Ovary (tissue), 9 donors: ENCODE measurements around the gene SPECC1. TPM values are rescaled to one million over a fixed set of nuclear protein-coding genes. Genes with fewer than 3 reads are reported as not detected.

ENCODE experiments used
- DNase-seq, 5 donors: peaks; one replicate each; pipeline ENCODE4 v3.0.0-alpha.2; 2019 to 2020
- H3K27ac ChIP-seq, 2 donors: fragments of 200-600 bp; one replicate each; pipeline versions ENCODE4 v1.5.1 to v1.8.0; 2019 to 2022
- H3K27me3 ChIP-seq: fragments of 200-600 bp; one replicate; pipeline ENCODE4 v1.8.0; 2022
- H3K36me3 ChIP-seq: fragments of 200-600 bp; sonication (generic); one replicate; pipeline ENCODE4 v1.5.1; 2019
- H3K4me1 ChIP-seq: one replicate; pipeline ENCODE4 v1.8.1; 2013; ENCODE audit warnings: mild to moderate bottlenecking, moderate library complexity; ENCODE audit not compliant: insufficient read depth
- H3K4me3 ChIP-seq: fragments of 200-600 bp; sonication (generic); one replicate; pipeline ENCODE4 v1.5.1; 2017
- H3K9me3 ChIP-seq, 2 donors: fragments of 200-600 bp in 1 of 2; sonication (generic) in 1 of 2; one replicate each; pipeline versions ENCODE4 v1.5.1 to v1.8.1; 2013 to 2019; ENCODE audit warnings: mild to moderate bottlenecking in 1 of 2, moderate library complexity in 1 of 2
- EP300 ChIP-seq: sonication (generic); formaldehyde crosslinking; IDR thresholded peaks from one replicate; pipeline ENCODE4 v1.6.1; 2017; ENCODE audit warnings: antibody characterized with exemption
- POLR2A ChIP-seq: fragments of 450-650 bp; IDR thresholded peaks from one replicate; pipeline ENCODE4 v1.6.1; 2017; ENCODE audit warnings: antibody characterized with exemption, mild to moderate bottlenecking, moderate library complexity
- WGBS, 3 donors: extraction: QIAGEN DNeasy Blood & Tissue Kit in 1 of 3; methylation state at CpG; one replicate each; pipeline versions ENCODE4 v1.1.5 to v1.1.7; 2013 to 2017; 5-methylcytosine and 5-hydroxymethylcytosine counted together
- intact Hi-C, 4 donors: fragments of 100-400 bp; cut with DNase I; formaldehyde crosslinking; loops; one replicate each; pipeline versions ENCODE4 v1.11.0 to v1.15.1; 2022 to 2023
- polyA plus RNA-seq, 2 donors: library from polyadenylated mRNA; stranded (reverse); fragments of 200-250 nt in 1 of 2; fragments of 350-450 nt in 1 of 2; fragmentation: Illumina TruSeq in 1 of 2; extraction: RNeasy Lipid Tissue Mini Kit (QIAGEN cat#74804) in 1 of 2; gene quantifications; one replicate each; pipeline ENCODE4 v1.2.3, GENCODE V29; 2013 to 2014
- total RNA-seq, 7 donors: library from RNA; depleted of rRNA in 2 of 7; stranded (reverse); fragments of >200 nt in 2 of 7; fragmentation: NEBNext Ultra II Directional in 3 of 7; extraction: Animal tissue kit (Norgen Biotek cat#: 25700) in 3 of 7; gene quantifications; one replicate each; pipeline versions ENCODE4 v1.1.0 to v1.2.4, GENCODE V29; 2016 to 2023
- TF ChIP-seq, protein P1 (sequence below), 3 donors: fragments of 450-650 bp in 2 of 3; fragments of 200-600 bp in 1 of 3; IDR thresholded peaks; one replicate each; pipeline versions ENCODE4 v1.5.1 to v1.8.0; 2016 to 2022; ENCODE audit warnings: antibody characterized with exemption in 3 of 3, mild to moderate bottlenecking in 1 of 3
- donor health status: DM: no; HTN: no; CAD: no; lungs with moderate emphysema.
- donor health status: DM: no; HTN: no; CAD: no.
- donor health status: Bipolar disorder and iron deficiency.
- donor health status: DM: yes; HTN: yes; CAD: no.
- donor health status: DM: no; HTN: no; CAD: no.
- donor health status: DM: yes; HTN: yes; CAD: no.

SPECC1 gene
- total and polyA plus RNA-seq, 9 donors: 34.7 to 86.5 (median 66.1) TPM

DNA sequence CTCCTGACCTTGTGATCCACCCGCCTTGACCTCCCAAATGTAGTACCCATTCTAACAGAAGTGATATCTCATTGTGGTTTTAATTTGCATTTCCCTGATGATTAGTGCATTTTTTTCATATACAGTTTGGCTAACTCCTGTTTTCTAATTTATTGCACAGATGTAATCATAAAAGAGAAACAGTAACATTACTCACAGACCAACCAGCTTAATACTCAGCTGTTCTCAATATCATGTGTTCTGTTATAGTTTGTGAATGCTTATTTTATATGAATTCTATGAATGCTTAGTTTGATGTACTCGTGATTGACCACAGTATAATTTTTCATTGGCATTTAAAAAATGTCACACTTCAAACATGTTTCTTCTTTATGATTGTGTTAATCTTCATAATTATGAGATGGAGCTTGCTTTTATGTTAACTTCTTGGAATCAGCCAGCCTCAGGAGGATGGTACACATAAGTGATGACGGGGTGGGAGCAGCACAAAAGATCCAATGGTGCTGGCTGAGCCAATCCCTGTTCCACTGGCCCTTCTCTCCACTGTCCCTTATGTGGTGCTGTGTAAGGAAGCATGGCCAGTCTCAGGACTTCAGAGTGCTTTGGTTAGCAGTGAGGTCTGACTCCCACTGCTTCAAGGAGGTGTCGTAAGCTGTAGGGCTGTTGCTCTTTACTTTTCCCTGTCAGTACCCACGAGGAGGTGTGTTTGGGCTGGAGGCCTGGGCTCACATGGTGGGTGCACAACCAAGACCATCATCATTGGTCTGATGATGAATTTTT lies 191.0 kb downstream of the SPECC1 start:
- 76 to 84% (median 83%) methylated on average over 5 of the region's 5 CpGs for WGBS, 3 donors
- H3K27ac ChIP-seq: no peak overlapping the region
- no peak for TF ChIP-seq EP300
- TF ChIP-seq POLR2A: no peak
- TF ChIP-seq, protein P1, sequence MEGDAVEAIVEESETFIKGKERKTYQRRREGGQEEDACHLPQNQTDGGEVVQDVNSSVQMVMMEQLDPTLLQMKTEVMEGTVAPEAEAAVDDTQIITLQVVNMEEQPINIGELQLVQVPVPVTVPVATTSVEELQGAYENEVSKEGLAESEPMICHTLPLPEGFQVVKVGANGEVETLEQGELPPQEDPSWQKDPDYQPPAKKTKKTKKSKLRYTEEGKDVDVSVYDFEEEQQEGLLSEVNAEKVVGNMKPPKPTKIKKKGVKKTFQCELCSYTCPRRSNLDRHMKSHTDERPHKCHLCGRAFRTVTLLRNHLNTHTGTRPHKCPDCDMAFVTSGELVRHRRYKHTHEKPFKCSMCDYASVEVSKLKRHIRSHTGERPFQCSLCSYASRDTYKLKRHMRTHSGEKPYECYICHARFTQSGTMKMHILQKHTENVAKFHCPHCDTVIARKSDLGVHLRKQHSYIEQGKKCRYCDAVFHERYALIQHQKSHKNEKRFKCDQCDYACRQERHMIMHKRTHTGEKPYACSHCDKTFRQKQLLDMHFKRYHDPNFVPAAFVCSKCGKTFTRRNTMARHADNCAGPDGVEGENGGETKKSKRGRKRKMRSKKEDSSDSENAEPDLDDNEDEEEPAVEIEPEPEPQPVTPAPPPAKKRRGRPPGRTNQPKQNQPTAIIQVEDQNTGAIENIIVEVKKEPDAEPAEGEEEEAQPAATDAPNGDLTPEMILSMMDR (IDR thresholded peaks at IDR 0.05): no peak
- DNase-seq: no peak
- no peaks in the 10 kb centered on the region for H3K9me3 ChIP-seq
- no peaks in the 10 kb centered on the region for H3K27me3 ChIP-seq
- H3K4me3 ChIP-seq: no peak overlapping the region
- H3K36me3 ChIP-seq: no peaks in the 10 kb centered on the region
- intact Hi-C loops: no loop called here
- H3K4me1 ChIP-seq: peaks cover 7% of the 10 kb centered on the region

DNA sequence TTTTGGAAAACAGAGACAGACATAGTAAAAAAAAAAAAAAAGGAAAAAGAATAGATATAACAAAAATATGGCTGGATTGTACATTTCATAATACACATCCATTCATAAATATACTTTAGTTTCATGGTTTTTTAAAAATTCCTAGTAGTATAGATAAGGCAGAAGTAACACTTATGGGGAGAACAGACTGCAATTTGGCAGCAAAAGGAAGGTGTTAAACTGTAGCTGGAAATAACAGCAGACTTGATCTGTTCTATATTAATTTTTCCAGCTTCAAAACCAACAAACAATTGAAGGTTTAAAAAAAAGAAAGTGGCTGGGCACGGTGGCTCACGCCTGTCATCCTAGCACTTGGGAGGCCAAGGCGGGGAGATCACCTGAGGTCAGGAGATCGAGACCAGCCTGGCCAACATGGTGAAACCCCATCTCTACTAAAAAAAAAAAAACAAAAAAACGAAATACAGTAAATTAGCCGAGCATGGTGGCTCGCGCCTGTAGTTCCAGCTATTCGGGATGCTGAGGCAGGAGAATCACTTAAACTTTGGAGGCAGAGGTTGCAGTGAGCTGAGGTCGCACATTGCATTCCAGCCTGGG lies 191.8 kb downstream of the SPECC1 start:
- Histone ChIP-seq H3K9me3 (no peaks in the 10 kb centered on the region), H3K4me3 (no peak overlapping the region), H3K36me3 (no peaks in the 10 kb centered on the region), H3K4me1 (peaks cover 10% of the 10 kb centered on the region), H3K27ac (no peak overlapping the region), H3K27me3 (no peaks in the 10 kb centered on the region)
- intact Hi-C loops: no loop called here
- no peak for DNase-seq
- WGBS, 3 donors: 80 to 85% (median 84%) methylated on average over 10 of the region's 10 CpGs
- TF ChIP-seq POLR2A: no peak
- TF ChIP-seq, protein P1 (IDR thresholded peaks at IDR 0.05): no peak

DNA sequence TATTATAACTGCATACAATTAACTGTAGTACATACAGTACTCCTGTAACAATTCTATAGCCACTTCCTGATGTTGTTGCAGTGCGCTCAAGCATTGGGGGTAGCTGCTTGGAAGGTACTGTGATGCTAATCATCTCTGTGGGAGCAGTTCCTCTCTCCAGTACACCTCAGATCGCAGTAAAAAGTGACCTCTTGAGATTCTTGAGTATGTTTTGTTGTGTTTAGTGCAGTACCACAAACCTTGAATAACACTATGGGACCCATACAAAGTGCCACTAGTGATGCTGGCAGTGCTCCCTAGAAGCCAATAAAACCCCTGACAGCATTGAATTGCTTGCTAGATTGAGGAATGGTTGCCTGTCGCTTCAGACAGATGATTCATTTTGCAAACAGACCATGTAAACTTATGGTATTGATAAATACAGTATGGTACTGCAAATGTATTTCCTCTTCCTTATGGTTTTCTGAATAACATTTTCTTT lies 193.0 kb downstream of the SPECC1 start:
- H3K27ac ChIP-seq: no peak overlapping the region
- DNase-seq: no peak
- TF ChIP-seq, protein P1 (IDR thresholded peaks at IDR 0.05): no peak
- TF ChIP-seq POLR2A (no peak), EP300 (no peak)
- H3K4me1 ChIP-seq: peaks cover 12% of the 10 kb centered on the region
- H3K27me3 ChIP-seq: no peaks in the 10 kb centered on the region
- H3K9me3 ChIP-seq: no peaks in the 10 kb centered on the region
- intact Hi-C loops: no loop called here
- 93 to 98% (median 93%) methylated on average over 3 of the region's 3 CpGs for WGBS, 3 donors
- H3K36me3 ChIP-seq: no peaks in the 10 kb centered on the region
- no peak overlapping the region for H3K4me3 ChIP-seq

DNA sequence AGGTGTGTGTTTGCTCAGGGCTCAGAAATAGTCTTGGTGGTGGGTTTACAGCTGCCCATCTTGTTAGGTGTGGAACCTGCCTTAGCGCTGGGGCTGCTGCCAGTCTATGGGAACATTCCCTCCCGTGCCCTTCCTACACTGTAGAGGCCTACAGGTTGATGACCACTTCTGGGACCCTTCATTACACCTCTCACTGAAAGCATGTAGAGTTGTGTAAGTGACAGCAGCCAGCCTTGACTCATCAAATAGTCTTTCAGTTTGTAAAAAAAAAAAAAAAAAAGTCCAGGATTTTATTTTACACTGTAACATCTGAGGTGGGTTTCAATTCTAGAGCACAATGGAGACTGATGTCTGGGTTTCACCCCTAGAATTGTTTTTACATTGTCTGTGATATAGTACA lies 193.9 kb downstream of the SPECC1 start:
- no peak overlapping the region for H3K27ac ChIP-seq
- no peak for DNase-seq
- 96 to 100% (median 100%) methylated on average over 2 of the region's 2 CpGs for WGBS, 3 donors
- TF ChIP-seq POLR2A (no peak), EP300 (no peak)
- TF ChIP-seq, protein P1 (IDR thresholded peaks at IDR 0.05): no peak
- H3K9me3 ChIP-seq: no peaks in the 10 kb centered on the region
- no peaks in the 10 kb centered on the region for H3K36me3 ChIP-seq
- H3K4me3 ChIP-seq: no peak overlapping the region
- intact Hi-C loops: no loop called here
- H3K4me1 ChIP-seq: peaks cover 9% of the 10 kb centered on the region
- H3K27me3 ChIP-seq: no peaks in the 10 kb centered on the region
